HEK293 (cell line): ENCODE measurements around the gene FLT4.

Source experiments
- CTCF ChIA-PET: fragments of 350-600 bp; formaldehyde crosslinking; extraction: SDS; loops from one replicate; lab custom pipeline; 2021; ENCODE audit warnings: antibody characterized with exemption; lab: Yijun Ruan, JAX
- POLR2A ChIA-PET: fragments of 300-600 bp; formaldehyde crosslinking; extraction: SDS; loops from one replicate; lab custom pipeline; 2020; ENCODE audit warnings: antibody characterized with exemption, inconsistent platforms; lab: Yijun Ruan, JAX
- H3K27ac ChIP-seq: fragments of 200-500 bp; sonication (Bioruptor generic); 2 replicates; pipeline ENCODE4 v1.5.1; 2014; ENCODE audit warnings: low read depth, low read length, control low read depth, inconsistent platforms; ENCODE audit errors: extremely low read depth
- H3K36me3 ChIP-seq, 2 experiments: fragments of 200-500 bp in 1 of 2; sonication (Bioruptor generic) in 1 of 2; 1 replicate in 1 of 2; 2 replicates in 1 of 2; pipeline ENCODE4 v1.5.1; 2014 to 2017; ENCODE audit warnings: inconsistent platforms in 2 of 2, low read length in 2 of 2; ENCODE audit not compliant: control insufficient read depth in 2 of 2, insufficient read depth in 1 of 2
- H3K4me1 ChIP-seq: fragments of 200-500 bp; sonication (Bioruptor generic); 2 replicates; pipeline ENCODE4 v1.5.1; 2014; ENCODE audit warnings: mild to moderate bottlenecking, low read length, inconsistent platforms; ENCODE audit not compliant: control insufficient read depth, insufficient read depth
- H3K4me3 ChIP-seq: 2 replicates; pipeline ENCODE4 v1.5.1; 2011; ENCODE audit warnings: low read depth, mild to moderate bottlenecking, control low read depth, low read length, moderate library complexity
- H3K9me3 ChIP-seq: fragments of 200-500 bp; sonication (Bioruptor generic); 2 replicates; pipeline ENCODE4 v1.5.1; 2014; ENCODE audit warnings: low read depth, low read length, inconsistent platforms; ENCODE audit not compliant: control insufficient read depth, insufficient read depth
- ELK4 ChIP-seq: IDR thresholded peaks from 2 replicates; pipeline ENCODE4 v1.6.1; 2011; ENCODE audit warnings: mild to moderate bottlenecking, low read depth, low read length, borderline replicate concordance
- IKZF3 ChIP-seq: fragments of 450-650 bp; IDR thresholded peaks from 2 replicates; pipeline ENCODE4 v1.5.0; 2018; ENCODE audit warnings: missing biosample characterization, mild to moderate bottlenecking, missing genetic modification characterization, moderate library complexity
- KLF8 ChIP-seq: fragments of 450-650 bp; formaldehyde crosslinking; IDR thresholded peaks from 2 replicates; pipeline ENCODE4 v1.5.1; 2016; ENCODE audit warnings: missing biosample characterization, missing genetic modification characterization
- OSR2 ChIP-seq: fragments of 450-650 bp; formaldehyde crosslinking; IDR thresholded peaks from 2 replicates; pipeline ENCODE4 v1.5.1; 2016; ENCODE audit warnings: missing biosample characterization, missing genetic modification characterization
- SCRT2 ChIP-seq: fragments of 450-650 bp; formaldehyde crosslinking; IDR thresholded peaks from 2 replicates; pipeline ENCODE4 v1.5.1; 2016; ENCODE audit warnings: missing biosample characterization, missing genetic modification characterization
- ZBTB48 ChIP-seq: fragments of 450-650 bp; formaldehyde crosslinking; IDR thresholded peaks from 2 replicates; pipeline ENCODE4 v1.5.1; 2016; ENCODE audit warnings: missing biosample characterization, missing genetic modification characterization
- ZBTB49 ChIP-seq: fragments of 450-650 bp; formaldehyde crosslinking; IDR thresholded peaks from 2 replicates; pipeline ENCODE4 v1.5.1; 2016; ENCODE audit warnings: missing biosample characterization, missing genetic modification characterization, low read depth
- ZBTB6 ChIP-seq: fragments of 450-650 bp; formaldehyde crosslinking; IDR thresholded peaks from 2 replicates; pipeline ENCODE4 v1.5.1; 2017; ENCODE audit warnings: missing biosample characterization, missing genetic modification characterization
- ZFP41 ChIP-seq: fragments of 450-650 bp; formaldehyde crosslinking; IDR thresholded peaks from 2 replicates; pipeline ENCODE4 v1.5.1; 2016; ENCODE audit warnings: missing biosample characterization, missing genetic modification characterization, borderline replicate concordance
- ZNF138 ChIP-seq: fragments of 450-650 bp; formaldehyde crosslinking; IDR thresholded peaks from 2 replicates; pipeline ENCODE4 v1.5.1; 2016; ENCODE audit warnings: missing biosample characterization, missing genetic modification characterization, borderline replicate concordance
- ZNF140 ChIP-seq: fragments of 450-650 bp; formaldehyde crosslinking; IDR thresholded peaks from 2 replicates; pipeline ENCODE4 v1.5.1; 2016; ENCODE audit warnings: missing biosample characterization, missing genetic modification characterization
- ZNF404 ChIP-seq: fragments of 450-650 bp; formaldehyde crosslinking; IDR thresholded peaks from 2 replicates; pipeline ENCODE4 v1.5.1; 2017; ENCODE audit warnings: missing biosample characterization, missing genetic modification characterization
- ZNF488 ChIP-seq: fragments of 450-650 bp; formaldehyde crosslinking; IDR thresholded peaks from 2 replicates; pipeline ENCODE4 v1.5.1; 2016; ENCODE audit warnings: missing biosample characterization, missing genetic modification characterization
- ZNF558 ChIP-seq: fragments of 450-650 bp; formaldehyde crosslinking; IDR thresholded peaks from 2 replicates; pipeline ENCODE4 v1.5.1; 2016; ENCODE audit warnings: missing biosample characterization, missing genetic modification characterization
- ZNF777 ChIP-seq: fragments of 450-650 bp; formaldehyde crosslinking; IDR thresholded peaks from 2 replicates; pipeline ENCODE4 v1.5.1; 2017; ENCODE audit warnings: missing biosample characterization, missing genetic modification characterization, borderline replicate concordance

The FLT4 gene

GRCh38 chr5:180603076-180603594, 46.3 kb downstream of the FLT4 start:
- Histone ChIP-seq H3K9me3 (no peaks in the 10 kb centered on the region), H3K4me3 (no peak overlapping the region), H3K4me1 (no peaks in the 10 kb centered on the region), H3K27ac (no peak overlapping the region), H3K36me3 (no peaks in the 10 kb centered on the region; a peak in 1 of 3 replicates)
- CTCF ChIA-PET = no interaction called here
- POLR2A ChIA-PET = no interaction called here
- TF ChIP-seq ZNF777 (tag by site-specific recombination) (no peak), OSR2 (no peak), ZNF488 (no peak), ZNF140 (tag by site-specific recombination) (no peak), ZBTB49 (tag by site-specific recombination) (no peak), ZFP41 (tag by site-specific recombination) (no peak), SCRT2 (tag by site-specific recombination) (no peak), ZNF138 (no peak), ZNF558 (tag by site-specific recombination) (no peak), ZBTB6 (tag by site-specific recombination) (no peak)

GRCh38 chr5:180602481-180603075, 46.8 kb downstream of the FLT4 start:
- POLR2A ChIA-PET = no interaction called here
- no peaks in the 10 kb centered on the region; a peak in 1 of 3 replicates for H3K36me3 ChIP-seq
- no peak for TF ChIP-seq SCRT2 (tag by site-specific recombination)
- no peak for TF ChIP-seq KLF8
- no peak for TF ChIP-seq ZBTB48 (tag by site-specific recombination)
- TF ChIP-seq ZNF488 = no peak
- no peak for TF ChIP-seq ELK4
- no peak for TF ChIP-seq IKZF3 (tag by site-specific recombination)
- TF ChIP-seq ZBTB49 (tag by site-specific recombination) = no peak
- TF ChIP-seq ZNF404 (tag by site-specific recombination) = no peak
- TF ChIP-seq, all 188 proteins: peak for 0
- Histone ChIP-seq H3K4me1 (no peaks in the 10 kb centered on the region), H3K9me3 (no peaks in the 10 kb centered on the region), H3K27ac (no peak overlapping the region), H3K4me3 (no peak overlapping the region)
- CTCF ChIA-PET = interaction anchor here (0.7 kb wide), 1 partner anchor 36 kb away, joined by 3 read pairs; no protein-coding TSS in a partner anchor
